Skeletal muscle tissue (tissue), 4 donors: ENCODE measurements around the gene MAML3. TPM values are rescaled to one million over a fixed set of nuclear protein-coding genes. Genes with fewer than 3 reads are reported as not detected.

Experiments used
- H3K27ac ChIP-seq: one replicate; pipeline ENCODE4 v1.7.0; 2013; ENCODE audit warnings: mild to moderate bottlenecking, low read depth, low read length, inconsistent platforms
- H3K27me3 ChIP-seq, 3 donors: one replicate each; pipeline ENCODE4 v1.7.0; 2013; ENCODE audit warnings: low read length in 3 of 3; ENCODE audit not compliant: control insufficient read depth in 3 of 3, insufficient read depth in 3 of 3
- H3K36me3 ChIP-seq, 3 donors: one replicate each; pipeline ENCODE4 v1.7.0; 2013; ENCODE audit warnings: low read length in 3 of 3; ENCODE audit not compliant: control insufficient read depth in 3 of 3, insufficient read depth in 3 of 3
- H3K4me1 ChIP-seq, 3 donors: one replicate each; pipeline ENCODE4 v1.7.0; 2013; ENCODE audit warnings: low read length in 3 of 3, mild to moderate bottlenecking in 3 of 3; ENCODE audit not compliant: control insufficient read depth in 3 of 3, insufficient read depth in 3 of 3
- H3K4me3 ChIP-seq, 3 donors: one replicate each; pipeline ENCODE4 v1.7.0; 2013; ENCODE audit warnings: low read length in 3 of 3
- H3K9ac ChIP-seq, 3 donors: one replicate each; pipeline ENCODE4 v1.7.0; 2013; ENCODE audit warnings: low read length in 3 of 3, mild to moderate bottlenecking in 3 of 3, moderate library complexity in 2 of 3, low read depth in 1 of 3
- H3K9me3 ChIP-seq, 3 donors: one replicate each; pipeline ENCODE4 v1.7.0; 2013; ENCODE audit warnings: low read length in 3 of 3; ENCODE audit not compliant: control insufficient read depth in 3 of 3
- total RNA-seq: library from RNA; depleted of rRNA; stranded (reverse); fragments of >200 nt; gene quantifications from one replicate; pipeline ENCODE4 v1.2.3, GENCODE V29; 2014
- donor health status: Osteomylitis.

MAML3 gene
- total RNA-seq, 1 donor from 2014 or later: 3.1 TPM

DNA sequence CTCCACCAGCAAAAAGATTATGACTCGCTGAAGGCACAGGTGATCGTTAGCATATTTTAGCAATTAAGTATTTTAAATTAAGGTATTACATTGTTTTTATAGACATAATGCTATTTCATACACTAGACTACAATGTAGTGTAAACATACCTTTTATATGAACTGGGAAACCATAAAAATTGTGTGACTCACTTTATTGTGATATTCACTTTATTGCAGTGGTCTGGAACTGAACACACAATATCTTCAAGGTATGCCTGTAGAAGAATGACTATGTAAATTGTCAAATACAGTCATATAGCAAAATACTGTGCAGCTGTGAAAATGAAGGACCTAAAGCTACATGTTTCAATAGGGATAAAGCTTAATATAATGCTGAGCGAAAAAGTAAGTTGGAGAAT is 26.6 kb upstream of the MAML3 start:
- Histone ChIP-seq H3K27ac (no peak overlapping the region), H3K4me1 (no peaks in the 10 kb centered on the region), H3K9ac (no peak overlapping the region), H3K9me3 (no peaks in the 10 kb centered on the region), H3K4me3 (no peak overlapping the region), H3K36me3 (no peaks in the 10 kb centered on the region), H3K27me3 (no peaks in the 10 kb centered on the region)

- H3K4me1 ChIP-seq: no peaks in the 10 kb centered on the region
- H3K4me3 ChIP-seq: no peak overlapping the region
These were observed 22.8 kb upstream of the MAML3 start for GRCh38 chr4:140176735-140177134.

DNA sequence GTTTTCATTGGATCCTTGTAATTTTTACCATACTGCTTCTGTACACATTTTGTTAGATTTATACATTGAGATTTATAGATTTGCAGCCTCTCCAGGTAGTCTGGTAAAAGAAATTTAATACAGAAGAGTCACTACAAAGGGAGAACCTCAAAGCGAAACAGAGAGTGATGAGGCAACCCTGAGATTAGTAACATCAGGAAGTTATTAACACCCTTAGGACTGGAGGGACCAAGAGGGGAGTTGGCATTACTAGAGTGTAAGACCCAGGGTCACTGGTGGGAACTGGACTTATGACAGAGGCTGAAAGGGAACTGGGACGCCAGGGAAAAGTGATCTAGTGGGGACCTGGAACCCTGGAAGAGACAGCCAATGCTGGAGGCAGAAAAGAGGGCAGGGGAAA is 20.6 kb upstream of the MAML3 start:
- Histone ChIP-seq H3K36me3 (no peaks in the 10 kb centered on the region), H3K9ac (no peak overlapping the region), H3K27me3 (no peaks in the 10 kb centered on the region), H3K4me1 (no peaks in the 10 kb centered on the region), H3K27ac (no peak overlapping the region), H3K9me3 (no peaks in the 10 kb centered on the region), H3K4me3 (no peak overlapping the region)

More at GRCh38 chr4:140176735-140177134, 22.8 kb upstream of the MAML3 start:
- no peaks in the 10 kb centered on the region for H3K36me3 ChIP-seq
- H3K27me3 ChIP-seq: no peaks in the 10 kb centered on the region
- H3K9me3 ChIP-seq: no peaks in the 10 kb centered on the region
- no peak overlapping the region for H3K27ac ChIP-seq
- no peak overlapping the region for H3K9ac ChIP-seq

DNA sequence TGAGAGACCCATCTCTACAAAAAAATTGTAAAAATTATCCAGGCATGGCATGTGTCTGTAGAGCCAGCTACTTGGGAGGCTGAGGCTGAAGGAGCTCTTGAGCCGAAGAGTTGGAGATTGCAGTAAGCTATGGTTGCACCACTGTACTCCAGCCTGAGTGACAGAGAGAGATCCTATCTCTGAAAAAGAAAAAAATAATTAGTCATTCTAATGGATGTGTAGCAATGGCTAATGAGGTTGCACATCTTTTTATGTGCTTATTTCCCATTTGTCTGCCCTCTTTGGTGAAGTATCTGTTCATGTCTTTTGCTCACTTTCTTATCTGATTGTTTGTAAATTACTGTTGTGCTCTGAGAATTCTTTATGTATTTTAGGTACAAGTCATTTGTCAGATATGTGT is 19.0 kb upstream of the MAML3 start:
- no peaks in the 10 kb centered on the region for H3K36me3 ChIP-seq
- no peak overlapping the region for H3K4me3 ChIP-seq
- H3K9me3 ChIP-seq: no peaks in the 10 kb centered on the region
- no peaks in the 10 kb centered on the region for H3K27me3 ChIP-seq
- no peak overlapping the region for H3K27ac ChIP-seq
- no peaks in the 10 kb centered on the region for H3K4me1 ChIP-seq
- no peak overlapping the region for H3K9ac ChIP-seq

GRCh38 chr4:140170299-140170698 is 16.3 kb upstream of the MAML3 start:
- no peaks in the 10 kb centered on the region for H3K9me3 ChIP-seq
- H3K27me3 ChIP-seq: no peaks in the 10 kb centered on the region
- H3K4me3 ChIP-seq: no peak overlapping the region
- no peak overlapping the region for H3K27ac ChIP-seq
- no peaks in the 10 kb centered on the region for H3K36me3 ChIP-seq
- no peaks in the 10 kb centered on the region for H3K4me1 ChIP-seq
- no peak overlapping the region for H3K9ac ChIP-seq

DNA sequence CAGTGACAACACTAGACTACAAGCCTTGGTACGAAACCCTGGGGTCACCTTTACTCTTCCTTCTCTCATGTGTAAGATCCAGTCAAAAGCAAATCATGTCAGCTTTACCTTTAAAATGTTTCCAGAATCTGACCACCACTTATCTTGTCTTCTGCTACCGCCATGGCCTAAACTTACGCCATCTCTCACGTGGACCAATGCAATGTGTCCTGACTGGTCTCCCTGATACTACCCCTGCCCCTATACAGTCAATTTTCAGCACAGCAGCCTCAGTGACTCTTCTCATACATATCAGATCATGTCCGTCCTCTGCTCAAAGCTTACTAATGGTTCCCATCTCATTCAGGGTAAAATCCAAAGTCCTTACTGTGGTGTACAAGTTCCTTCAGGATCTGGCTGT is 15.0 kb upstream of the MAML3 start:
- Histone ChIP-seq H3K27me3 (no peaks in the 10 kb centered on the region), H3K36me3 (no peaks in the 10 kb centered on the region), H3K9ac (no peak overlapping the region), H3K27ac (no peak overlapping the region), H3K4me3 (no peak overlapping the region), H3K4me1 (no peaks in the 10 kb centered on the region), H3K9me3 (no peaks in the 10 kb centered on the region)

GRCh38 chr4:140168474-140168873 is 14.5 kb upstream of the MAML3 start:
- Histone ChIP-seq H3K4me3 (no peak overlapping the region), H3K9me3 (no peaks in the 10 kb centered on the region), H3K4me1 (no peaks in the 10 kb centered on the region), H3K27ac (no peak overlapping the region), H3K9ac (no peak overlapping the region), H3K27me3 (no peaks in the 10 kb centered on the region), H3K36me3 (no peaks in the 10 kb centered on the region)

DNA sequence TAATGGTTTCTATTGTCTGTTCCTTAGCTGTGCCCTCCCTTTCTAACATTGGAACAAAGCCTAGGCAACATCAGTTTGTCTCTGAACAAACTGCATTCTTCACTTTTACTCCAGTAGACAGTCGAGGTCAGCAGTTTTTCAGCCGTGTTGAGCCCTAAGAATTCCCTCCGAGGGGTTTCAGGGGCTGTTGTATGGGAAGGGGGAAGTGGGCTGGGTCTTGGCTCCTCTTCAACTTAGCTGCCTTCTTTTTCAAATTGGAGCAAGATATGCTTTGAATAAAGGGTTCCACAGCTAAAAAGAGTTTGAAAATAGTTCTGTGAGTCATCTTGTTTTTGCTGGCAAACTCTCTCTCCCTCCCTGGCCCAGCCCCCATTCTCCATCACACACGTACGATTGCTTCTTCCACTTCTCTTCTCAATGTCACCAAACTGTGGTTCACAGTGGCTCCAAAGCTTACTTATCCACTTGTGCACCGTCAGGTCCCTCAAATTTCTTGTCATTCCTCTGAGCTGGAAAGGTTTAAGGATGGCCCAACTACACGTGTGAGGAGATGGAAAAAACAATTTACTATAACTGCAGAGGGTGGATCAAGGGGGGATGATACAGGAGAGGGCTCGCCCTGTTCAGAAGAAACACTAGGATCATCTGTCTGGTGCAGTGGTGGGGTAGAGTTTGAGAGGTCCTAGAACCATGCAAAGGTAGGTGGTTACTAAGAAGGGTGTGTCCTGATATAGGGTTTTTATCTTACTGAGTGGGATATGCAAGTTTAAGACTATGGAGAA is 9.2 kb upstream of the MAML3 start:
- Histone ChIP-seq H3K9me3 (peaks cover 0 to 2% (median 0%) of the 10 kb centered on the region in 3 donors), H3K9ac (no peak overlapping the region), H3K36me3 (no peaks in the 10 kb centered on the region), H3K4me1 (peaks cover 0 to 2% (median 0%) of the 10 kb centered on the region in 3 donors), H3K4me3 (no peak overlapping the region), H3K27me3 (no peaks in the 10 kb centered on the region), H3K27ac (no peak overlapping the region)

- Histone ChIP-seq H3K4me1 (peaks cover 0 to 2% (median 0%) of the 10 kb centered on the region in 3 donors), H3K36me3 (no peaks in the 10 kb centered on the region), H3K9ac (no peak overlapping the region), H3K4me3 (no peak overlapping the region), H3K27me3 (no peaks in the 10 kb centered on the region), H3K9me3 (peaks cover 0 to 2% (median 0%) of the 10 kb centered on the region in 3 donors), H3K27ac (no peak overlapping the region)
These were observed 8.6 kb upstream of the MAML3 start for GRCh38 chr4:140162596-140162995.

DNA sequence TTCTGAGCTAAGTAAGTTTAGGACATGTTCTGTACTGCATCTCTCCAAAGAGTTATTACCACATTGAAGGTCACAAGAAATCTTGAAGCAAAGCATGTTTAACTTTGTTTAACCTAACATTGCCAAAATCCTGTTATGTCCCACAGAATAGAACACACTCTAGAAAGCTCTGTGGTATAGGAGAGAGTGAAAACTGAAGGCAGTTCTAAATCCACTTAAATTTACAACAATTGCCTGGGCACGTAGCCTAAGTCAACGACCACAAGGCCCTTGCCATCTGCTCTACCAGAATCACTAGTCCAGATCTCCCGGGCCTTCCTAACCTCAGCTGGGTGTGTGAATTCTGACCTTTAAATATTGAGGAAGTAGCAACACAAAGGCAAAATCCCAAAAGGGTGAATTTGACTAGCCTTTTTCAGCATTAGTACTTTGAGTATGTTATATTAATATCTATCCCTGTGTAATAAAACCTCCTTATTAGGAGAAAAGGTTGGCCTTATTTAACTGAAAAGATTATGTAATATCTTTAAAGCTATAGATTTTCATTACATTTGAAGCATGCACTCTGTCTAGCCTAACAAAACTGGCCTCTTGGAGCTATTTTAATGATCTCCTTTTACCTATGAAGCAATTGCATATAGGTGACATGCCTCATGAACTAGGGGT is 4.5 kb upstream of the MAML3 start:
- H3K36me3 ChIP-seq: no peaks in the 10 kb centered on the region
- no peak overlapping the region for H3K4me3 ChIP-seq
- no peak overlapping the region for H3K27ac ChIP-seq
- H3K27me3 ChIP-seq: no peaks in the 10 kb centered on the region
- no peak overlapping the region for H3K9ac ChIP-seq
- peaks cover 0 to 2% (median 0%) of the 10 kb centered on the region in 3 donors for H3K4me1 ChIP-seq
- peaks cover 0 to 2% (median 0%) of the 10 kb centered on the region in 3 donors for H3K9me3 ChIP-seq
